HG02885 (cell line): Measurements from ENCODE around the gene HSD17B1.
"Not testable (repeated sequence)": the region's sequence is repeated elsewhere in the genome, so short reads cannot be mapped to it uniquely, and the experiment has no call there.

Experiments
- ATAC-seq: cut with Tn5 transposase; IDR thresholded peaks from one replicate; pipeline ENCODE4 v1.9.1; 2021; ENCODE audit warnings: mild to moderate bottlenecking; ENCODE audit not compliant: unreplicated experiment, poor library complexity

The HSD17B1 gene

GRCh38 chr17:42545755-42546505 is 6.8 kb upstream of the HSD17B1 start:
- not testable (repeated sequence) for ATAC-seq

GRCh38 chr17:42547001-42547461 is 5.7 kb upstream of the HSD17B1 start:
- ATAC-seq, result no peak

GRCh38 chr17:42547698-42548069 is 5.0 kb upstream of the HSD17B1 start:
- ATAC-seq, result no peak

- ATAC-seq, result peak; percentile 75
These were observed 4.5 kb upstream of the HSD17B1 start for GRCh38 chr17:42548070-42548837.

- ATAC-seq, result no peak
These were observed 3.5 kb upstream of the HSD17B1 start for GRCh38 chr17:42548993-42549755.

GRCh38 chr17:42553161-42553818 is 567 bp downstream of the HSD17B1 start:
- no peak for ATAC-seq

- ATAC-seq, result no peak
These were observed 1.1 kb downstream of the HSD17B1 start for GRCh38 chr17:42553866-42554249.

- peak; percentile 78 for ATAC-seq
These were observed 1.8 kb downstream of the HSD17B1 start for GRCh38 chr17:42554250-42555121.

- ATAC-seq, result no peak
These were observed 2.4 kb downstream of the HSD17B1 start for GRCh38 chr17:42555122-42555622.

GRCh38 chr17:42555961-42556617 is 3.4 kb downstream of the HSD17B1 start:
- not testable (repeated sequence) for ATAC-seq

GRCh38 chr17:42559075-42559474 is 6.4 kb downstream of the HSD17B1 start:
- no peak for ATAC-seq

- no peak for ATAC-seq
These were observed 7.5 kb downstream of the HSD17B1 start for GRCh38 chr17:42560246-42560645.

GRCh38 chr17:42561897-42562387 is 9.2 kb downstream of the HSD17B1 start, which contains the start of gene COASY:
Gene COASY, plus strand, starts transcription at chr17:42562148. Its CDS starts 475 bp downstream, at chr17:42562623.
- peak; percentile 63 for ATAC-seq

- ATAC-seq, result no peak
These were observed 9.8 kb downstream of the HSD17B1 start for GRCh38 chr17:42562388-42563142.

GRCh38 chr17:42563143-42563509 is 10.4 kb downstream of the HSD17B1 start:
- ATAC-seq, result no peak

- ATAC-seq, result no peak
These were observed 10.8 kb downstream of the HSD17B1 start for GRCh38 chr17:42563543-42563942.

GRCh38 chr17:42563950-42564349 is 11.2 kb downstream of the HSD17B1 start:
- ATAC-seq, result no peak
